ENCODE results near the gene KLHL10. TPM values are rescaled to one million over a fixed set of nuclear protein-coding genes. Genes with fewer than 3 reads are reported as not detected.
"Not testable (repeated sequence)": the region's sequence is repeated elsewhere in the genome, so short reads cannot be mapped to it uniquely, and the experiment has no call there.

The KLHL10 gene
- total RNA-seq, 1 experiment from 2014 or later, result not detected

DNA sequence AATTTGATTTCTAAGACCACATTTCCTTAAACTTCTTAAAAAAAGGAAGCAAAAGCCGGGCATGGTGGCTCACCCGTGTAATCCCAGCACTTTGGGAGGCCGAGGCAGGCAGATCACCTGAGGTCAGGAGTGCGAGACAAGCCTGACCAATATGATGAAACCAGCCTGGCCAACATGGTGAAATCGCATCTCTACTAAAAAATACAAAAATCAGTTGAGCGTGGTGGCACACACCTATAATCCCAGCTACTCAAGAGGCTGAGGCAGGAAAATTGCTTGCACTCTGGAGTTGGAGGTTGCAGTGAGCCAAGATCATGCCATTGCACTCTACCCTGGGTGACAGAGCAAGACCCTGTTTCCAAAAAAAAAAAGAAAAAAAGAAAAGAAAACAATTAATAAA, 3.2 kb downstream of the KLHL10 start:
- in situ Hi-C loops (cut with HindIII; ENCODE audit: low sequenced_read_pairs), result not testable (repeated sequence)

DNA sequence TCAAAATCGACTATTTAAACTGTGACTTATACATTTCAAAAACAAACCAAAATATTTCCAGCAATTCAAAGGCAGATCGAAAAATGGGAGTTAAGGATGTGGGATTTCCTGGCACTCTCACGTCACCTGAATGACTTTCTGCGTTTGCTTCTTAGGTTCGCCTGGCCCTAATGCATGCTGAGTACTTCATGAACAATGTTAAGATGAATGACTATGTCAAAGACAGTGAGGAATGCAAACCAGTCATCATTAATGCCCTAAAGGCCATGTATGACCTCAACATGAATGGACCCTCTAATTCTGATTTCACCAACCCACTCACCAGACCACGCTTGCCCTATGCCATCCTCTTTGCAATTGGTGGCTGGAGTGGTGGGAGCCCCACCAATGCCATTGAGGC, 7.3 kb downstream of the KLHL10 start:
- in situ Hi-C loops (cut with HindIII; ENCODE audit: low sequenced_read_pairs), result no loop called here
- no peak for DNase-seq (ENCODE audit: low spot score)

More for the DNA sequence above, 3.2 kb downstream of the KLHL10 start:
- not testable (repeated sequence) for DNase-seq (ENCODE audit: low spot score)

DNA sequence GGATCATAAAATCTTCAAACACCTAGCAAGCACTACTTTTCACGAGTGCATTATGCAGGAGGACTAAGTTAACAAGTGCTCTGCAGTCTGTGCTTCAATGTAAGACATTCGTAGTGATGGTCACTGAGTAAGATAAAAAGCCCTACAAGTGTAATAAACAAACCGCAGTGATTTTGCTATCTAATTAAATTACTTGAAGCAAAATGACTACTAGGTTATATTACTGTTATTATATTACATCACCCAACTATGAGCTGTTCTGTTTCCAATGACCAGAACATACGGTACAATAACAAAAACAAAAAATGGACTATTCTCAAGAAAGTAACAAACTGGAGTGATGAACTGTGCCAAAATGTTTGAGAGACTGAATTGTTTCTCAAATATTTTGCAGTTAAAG, 11.2 kb downstream of the KLHL10 start:
- no peak for DNase-seq (ENCODE audit: low spot score)

DNA sequence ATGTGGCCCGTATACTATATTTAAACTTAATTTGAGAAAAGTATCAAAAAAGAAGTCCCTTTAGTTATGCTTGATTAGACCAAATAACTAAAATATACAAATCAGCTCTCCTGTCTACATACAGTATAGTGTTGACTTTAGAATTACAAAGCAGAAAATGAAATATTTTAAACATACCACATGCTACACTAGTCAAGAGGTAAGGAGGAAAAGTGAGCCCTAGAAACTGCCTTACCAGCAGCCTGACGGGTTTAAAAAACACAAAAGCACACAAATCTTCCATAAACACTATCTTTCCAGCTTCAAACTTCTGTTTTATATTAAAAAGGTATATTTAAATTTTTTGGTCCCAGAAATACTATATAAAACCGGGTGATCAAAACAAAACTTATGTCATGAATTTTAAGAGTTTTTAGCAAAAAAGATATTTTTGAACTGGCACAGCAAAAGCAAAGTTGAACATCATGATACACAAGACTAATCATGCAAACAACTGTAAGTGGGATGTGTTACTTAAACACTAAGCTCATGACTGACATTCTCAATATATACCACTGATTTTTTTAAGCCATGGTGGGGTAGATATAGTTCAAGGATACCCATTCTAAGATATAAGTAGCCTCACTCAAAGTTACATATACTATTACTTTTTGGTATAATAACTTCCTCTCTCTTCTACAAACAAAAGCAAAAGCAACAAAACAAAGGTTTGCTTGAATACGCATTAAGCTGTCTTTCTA, 11.8 kb downstream of the KLHL10 start:
- in situ Hi-C loops (cut with HindIII; ENCODE audit: low sequenced_read_pairs), result no loop called here
- no peak for DNase-seq (ENCODE audit: low spot score)

More for the DNA sequence above, 11.2 kb downstream of the KLHL10 start:
- in situ Hi-C loops (cut with HindIII; ENCODE audit: low sequenced_read_pairs), result no loop called here

DNA sequence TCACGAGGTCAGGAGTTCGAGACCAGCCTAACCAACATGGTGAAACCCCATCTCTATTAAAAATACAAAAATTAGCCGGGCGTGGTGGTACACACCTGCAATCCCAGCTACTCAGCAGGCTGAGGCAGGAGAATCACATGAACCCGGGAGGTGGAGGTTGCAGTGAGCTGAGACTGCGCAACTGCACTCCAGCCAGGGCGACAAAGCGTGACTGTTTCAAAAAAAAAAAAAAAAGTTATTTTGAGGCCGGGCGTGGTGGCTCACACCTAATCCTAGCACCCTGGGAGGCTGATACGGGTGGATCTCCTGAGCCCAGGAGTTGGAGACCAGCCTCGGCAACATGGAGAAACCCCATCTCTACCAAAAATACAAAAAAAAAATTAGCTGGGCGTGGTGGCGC, 13.8 kb downstream of the KLHL10 start:
- in situ Hi-C loops (cut with HindIII; ENCODE audit: low sequenced_read_pairs); DNase-seq (ENCODE audit: low spot score): not testable (repeated sequence)

DNA sequence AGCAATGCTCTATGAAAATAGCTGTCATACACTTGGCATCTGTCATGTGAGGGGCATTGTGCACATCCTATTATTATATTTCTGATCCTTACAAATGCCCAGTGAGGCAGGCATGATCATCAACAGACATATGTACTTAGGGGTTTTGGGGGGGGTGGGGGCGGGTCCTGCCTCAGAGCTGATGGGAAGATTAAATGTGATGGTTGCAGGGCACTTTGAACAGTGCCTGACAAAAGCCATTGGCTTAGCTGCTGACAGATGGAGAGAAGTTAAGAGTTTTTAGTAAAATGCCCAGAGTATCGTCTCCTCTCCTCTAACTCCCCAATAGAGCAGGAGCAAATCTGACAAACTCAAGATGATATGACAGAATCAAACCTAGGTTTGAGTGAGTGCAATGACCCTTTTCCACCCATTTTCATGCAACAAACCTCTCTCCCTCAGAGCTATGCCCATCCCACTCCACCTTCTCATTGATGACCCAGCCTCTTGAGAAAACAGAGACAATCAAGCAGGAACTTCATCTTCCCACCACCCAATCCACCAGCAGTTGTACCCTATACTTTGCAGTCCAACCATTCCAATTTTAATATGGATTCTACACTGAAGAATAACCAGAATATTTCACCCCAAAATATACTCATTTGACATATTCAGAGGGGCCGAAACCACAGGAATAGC, 22.8 kb downstream of the KLHL10 start:
- DNase-seq (ENCODE audit: low spot score), result no peak
- in situ Hi-C loops (cut with HindIII; ENCODE audit: low sequenced_read_pairs), result no loop called here

DNA sequence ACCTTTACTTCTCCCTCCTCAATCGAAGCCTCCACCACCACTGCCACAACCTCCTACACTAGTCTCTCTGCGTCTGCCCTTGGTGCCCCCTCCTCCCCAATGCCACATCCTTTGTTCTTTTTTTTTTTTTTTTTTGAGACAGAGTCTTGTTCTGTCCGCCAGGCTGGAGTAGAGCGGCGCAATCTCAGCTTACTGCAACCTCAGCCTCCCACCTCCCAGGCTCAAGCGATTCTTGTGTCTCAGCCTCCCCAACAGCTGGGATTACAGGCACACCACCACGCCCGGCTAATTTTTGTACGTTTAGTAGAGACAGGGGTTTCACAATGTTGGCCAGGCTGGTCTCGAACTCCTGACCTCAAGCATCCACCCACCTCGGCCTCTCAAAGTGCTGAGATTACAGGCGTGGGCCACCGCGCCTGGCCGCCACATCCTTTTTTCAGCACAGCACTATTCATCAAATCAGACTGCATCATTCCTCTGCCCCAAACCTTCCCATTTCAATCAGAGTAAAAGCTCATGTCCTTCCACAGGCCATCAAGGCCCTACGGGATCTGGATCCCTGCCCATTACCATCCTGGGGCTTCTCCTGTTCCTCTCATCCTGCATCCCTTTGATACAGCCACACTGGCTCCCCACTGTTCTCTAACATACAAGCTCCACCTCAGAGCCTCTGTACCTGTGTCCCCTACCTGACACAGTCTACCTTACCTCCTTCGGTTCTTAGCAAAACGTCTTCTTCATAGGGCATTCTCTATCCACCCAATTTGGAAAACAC, 25.6 kb downstream of the KLHL10 start:
- peak; percentile 43 for DNase-seq (ENCODE audit: low spot score)
- in situ Hi-C loops (cut with HindIII; ENCODE audit: low sequenced_read_pairs), result no loop called here

DNA sequence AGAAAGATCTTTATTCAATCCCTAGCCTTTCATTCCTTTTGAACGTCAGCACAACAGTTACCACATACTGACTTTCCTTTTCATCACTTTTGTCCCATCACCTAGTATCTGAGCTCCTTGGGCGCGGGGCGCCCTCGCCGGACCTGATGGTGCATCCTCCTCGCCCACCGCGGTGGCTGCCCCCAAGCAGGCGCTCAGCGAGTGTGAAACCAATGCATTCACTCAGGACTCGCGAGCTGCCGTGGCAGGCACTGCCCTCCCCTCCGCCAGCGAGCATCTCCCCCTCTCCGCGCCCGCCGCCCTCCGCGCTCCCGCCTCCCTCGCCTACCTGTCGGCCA, 26.8 kb downstream of the KLHL10 start:
- DNase-seq (ENCODE audit: low spot score), result no peak
- in situ Hi-C loops (cut with HindIII; ENCODE audit: low sequenced_read_pairs), result no loop called here

DNA sequence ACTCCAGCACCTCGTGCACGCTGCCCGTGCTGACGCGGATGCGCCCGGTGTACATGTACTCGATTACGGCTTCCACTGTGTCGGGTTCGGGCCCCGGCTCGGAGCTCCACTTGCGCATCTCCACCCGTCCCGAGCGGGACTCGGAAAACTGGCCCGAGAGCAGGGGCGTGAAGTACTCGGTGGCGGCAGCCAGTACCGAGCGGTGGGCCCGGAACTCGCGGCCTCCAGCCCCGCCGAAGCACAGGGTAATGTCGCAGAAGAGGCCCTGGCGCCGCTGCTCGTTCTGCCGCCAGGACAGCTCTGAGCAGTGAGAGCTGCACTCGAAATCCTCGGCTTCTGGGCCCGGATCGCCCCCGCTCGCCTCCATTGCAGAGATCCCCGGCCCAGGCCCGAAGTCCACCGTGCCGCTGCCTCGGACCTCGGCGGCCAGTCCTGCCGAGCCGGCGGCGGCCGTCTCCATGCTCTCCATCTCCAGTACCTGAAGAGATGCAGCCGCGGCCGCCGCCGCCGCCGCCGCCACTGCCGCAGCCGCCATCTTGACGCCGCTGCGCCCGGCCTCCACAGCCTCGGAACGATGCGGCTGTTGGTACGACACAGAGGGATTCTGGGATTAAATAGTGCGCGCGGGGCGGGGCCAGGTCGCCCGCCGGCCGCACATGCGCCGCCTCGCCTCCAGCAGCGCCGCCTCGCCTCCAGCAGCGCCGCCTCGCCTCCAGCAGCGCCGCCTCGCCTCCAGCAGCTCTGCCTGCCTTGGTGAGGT, 27.4 kb downstream of the KLHL10 start, which contains the start of gene KLHL11:
Gene KLHL11 (minus strand): TSS at position 588 of the 760 bp plus-strand sequence. CDS start 53 bp downstream, at position 535.
- in situ Hi-C loops (cut with HindIII; ENCODE audit: low sequenced_read_pairs), result no loop called here
- DNase-seq (ENCODE audit: low spot score), result peak; percentile 90

DNA sequence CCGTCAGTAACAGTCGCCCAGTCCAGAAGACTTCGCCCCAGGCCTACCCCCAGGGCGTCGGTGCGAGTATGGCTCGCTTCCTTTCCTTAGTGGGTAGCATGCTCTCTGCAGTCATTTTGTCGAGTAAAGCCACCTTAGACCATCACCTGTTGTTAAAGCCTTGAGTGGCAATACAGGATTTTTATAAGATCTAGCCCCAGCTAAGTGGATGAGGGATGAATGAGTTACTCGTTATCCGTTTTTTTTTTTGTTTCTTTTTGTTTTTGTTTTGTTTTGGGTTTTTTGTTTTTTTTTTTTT, 27.9 kb downstream of the KLHL10 start:
- in situ Hi-C loops (cut with HindIII; ENCODE audit: low sequenced_read_pairs), result no loop called here
- DNase-seq (ENCODE audit: low spot score), result no peak

DNA sequence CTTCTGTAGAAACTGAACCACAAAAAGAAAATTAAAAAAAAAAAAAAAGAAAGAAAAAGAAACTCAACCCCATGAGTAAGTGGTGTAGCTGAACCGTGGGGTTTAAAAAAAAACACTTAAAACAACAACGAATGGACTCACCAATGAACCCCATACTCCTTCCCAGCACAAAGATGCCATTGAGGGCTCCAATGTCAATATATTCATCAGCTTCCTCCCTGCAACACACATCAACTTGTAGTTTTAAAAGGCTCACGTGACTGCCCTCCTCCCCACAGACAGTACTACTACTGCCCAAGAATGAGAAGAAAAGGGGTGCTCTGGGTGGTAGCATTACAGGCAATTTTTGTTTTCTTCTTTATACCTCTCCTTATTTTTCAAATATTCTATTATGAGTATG, 30.9 kb downstream of the KLHL10 start:
- no peak for DNase-seq (ENCODE audit: low spot score)
- in situ Hi-C loops (cut with HindIII; ENCODE audit: low sequenced_read_pairs), result no loop called here

DNA sequence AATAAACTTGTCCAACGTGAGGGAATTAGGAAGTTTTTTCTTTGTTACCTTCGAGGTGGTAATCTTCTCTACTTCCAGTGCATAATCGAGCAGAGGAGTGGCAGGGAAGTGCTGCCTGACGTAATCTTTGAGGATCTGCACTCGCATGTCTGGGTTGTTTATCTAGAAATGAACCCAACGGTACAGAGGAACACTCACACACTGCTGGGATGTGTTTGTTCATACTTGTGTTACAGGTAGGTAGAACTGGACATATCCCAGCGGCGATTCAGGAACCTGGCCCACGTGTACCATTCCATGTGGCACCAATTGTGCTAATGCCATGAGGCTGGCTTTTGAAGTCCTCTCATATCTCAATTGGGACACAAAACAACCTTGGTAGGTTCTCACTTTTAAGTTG, 31.8 kb downstream of the KLHL10 start:
- in situ Hi-C loops (cut with HindIII; ENCODE audit: low sequenced_read_pairs), result no loop called here
- DNase-seq (ENCODE audit: low spot score), result no peak

DNA sequence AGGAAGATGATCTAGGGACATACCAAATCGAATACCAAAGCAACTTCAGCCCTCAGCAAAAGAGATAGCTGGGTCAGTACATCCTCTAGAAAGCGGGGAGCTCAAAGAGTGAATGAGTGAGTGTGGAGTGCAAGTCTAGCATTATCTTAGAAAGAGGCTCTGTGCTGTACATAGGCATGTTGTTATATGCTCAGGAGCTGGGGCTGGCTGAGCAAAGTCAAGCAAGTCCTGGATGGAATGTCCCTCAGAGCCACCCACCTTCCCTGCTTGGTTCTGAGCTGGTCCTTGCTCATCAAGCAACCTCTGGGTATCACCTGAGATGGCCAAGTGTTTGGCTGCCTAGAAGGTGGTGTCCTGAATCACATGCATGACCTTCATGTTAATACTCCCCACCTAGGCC, 32.5 kb downstream of the KLHL10 start:
- no peak for DNase-seq (ENCODE audit: low spot score)
- in situ Hi-C loops (cut with HindIII; ENCODE audit: low sequenced_read_pairs), result no loop called here

DNA sequence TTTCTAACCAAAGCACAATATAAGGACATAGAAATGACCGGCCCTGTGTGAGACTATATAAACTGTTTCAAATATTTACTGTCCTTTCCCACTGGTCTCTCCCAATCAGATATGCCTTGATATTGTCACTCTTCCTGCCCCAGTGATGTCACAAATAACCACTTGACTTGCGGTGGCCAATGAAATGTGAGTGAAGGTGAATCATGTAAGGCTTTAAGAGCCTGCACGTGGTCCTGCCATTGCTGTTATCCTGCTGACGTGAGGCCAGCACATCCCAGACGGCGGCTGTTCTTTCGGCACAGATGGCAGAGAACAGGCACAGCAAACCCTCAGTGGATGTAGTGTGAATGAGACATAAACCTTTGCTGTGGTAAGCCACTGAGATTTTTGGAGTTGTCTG, 33.0 kb downstream of the KLHL10 start:
- no peak for DNase-seq (ENCODE audit: low spot score)

DNA sequence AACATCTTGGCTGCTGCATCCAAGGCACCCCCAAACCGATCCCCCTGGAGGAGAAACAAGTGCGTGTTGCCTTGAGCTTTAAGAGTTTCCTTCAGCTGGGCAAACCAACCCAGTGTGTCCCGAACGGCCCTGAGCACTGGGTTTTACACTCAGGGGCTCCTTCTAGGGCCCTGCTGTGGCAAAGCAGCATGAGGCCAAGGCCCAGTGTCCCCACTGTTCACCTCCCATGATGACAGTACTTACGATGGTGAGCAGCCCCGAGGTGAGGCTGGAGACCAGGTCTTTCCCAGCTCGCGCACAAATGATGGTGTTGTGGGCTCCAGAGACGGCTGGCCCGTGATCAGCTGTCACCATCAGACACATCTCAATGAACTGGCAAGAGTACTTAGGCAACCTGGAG, 34.2 kb downstream of the KLHL10 start:
- in situ Hi-C loops (cut with HindIII; ENCODE audit: low sequenced_read_pairs), result no loop called here
- DNase-seq (ENCODE audit: low spot score), result no peak

More for the DNA sequence above, 33.0 kb downstream of the KLHL10 start:
- in situ Hi-C loops (cut with HindIII; ENCODE audit: low sequenced_read_pairs), result no loop called here

DNA sequence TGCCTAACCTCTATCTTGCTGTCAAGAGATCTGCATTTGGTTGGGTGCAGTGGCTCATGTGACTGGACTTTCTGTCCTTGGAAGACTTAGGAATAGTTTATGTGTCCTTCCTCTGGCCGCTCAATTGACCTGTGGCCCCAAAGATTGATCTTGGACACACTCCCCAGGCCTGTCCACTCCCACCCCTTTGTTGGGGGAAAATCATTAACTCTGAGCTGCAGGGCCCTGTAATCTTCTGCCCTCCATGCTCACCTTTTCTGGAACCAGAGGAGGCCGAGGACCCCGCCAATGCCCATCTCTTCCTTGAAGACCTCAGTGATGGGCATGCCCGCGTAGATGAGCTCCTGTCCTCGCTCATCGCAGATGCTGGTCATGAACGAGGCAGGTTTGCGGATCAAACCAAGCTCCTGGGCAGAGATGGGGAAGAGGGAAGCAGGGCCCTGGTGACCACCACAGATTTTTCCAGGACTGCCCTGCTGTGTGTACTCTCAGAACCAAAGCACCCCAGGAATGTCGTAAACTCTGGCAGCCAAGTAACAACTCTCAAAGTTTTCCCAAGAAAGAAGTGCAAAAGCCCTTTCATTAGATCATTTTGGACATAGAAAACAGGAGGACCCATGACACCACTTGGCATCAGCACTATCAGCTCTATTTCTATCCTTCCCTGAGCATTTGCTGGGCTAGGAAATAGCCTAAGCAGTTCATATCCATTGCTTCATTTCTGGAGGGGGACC, 36.1 kb downstream of the KLHL10 start:
- in situ Hi-C loops (cut with HindIII; ENCODE audit: low sequenced_read_pairs), result no loop called here
- no peak for DNase-seq (ENCODE audit: low spot score)

DNA sequence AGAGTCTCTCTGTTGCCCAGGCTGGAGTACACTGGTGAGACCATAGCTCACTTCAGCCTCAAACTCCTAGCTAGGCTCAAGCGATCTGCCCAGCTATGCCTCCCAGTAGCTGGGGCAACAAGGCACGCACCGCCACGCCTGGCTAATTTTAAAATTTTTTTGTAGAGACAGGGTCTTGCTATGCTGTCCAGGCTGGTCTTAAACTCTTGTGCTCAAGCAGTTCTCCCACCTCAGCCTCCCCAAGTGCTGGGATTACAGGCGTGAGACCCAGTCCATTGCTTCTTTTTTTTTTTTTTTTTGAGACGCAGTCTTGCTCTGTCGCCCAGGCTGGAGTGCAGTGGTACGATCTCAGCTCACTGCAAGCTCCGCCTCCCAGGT, 36.7 kb downstream of the KLHL10 start:
- DNase-seq (ENCODE audit: low spot score); in situ Hi-C loops (cut with HindIII; ENCODE audit: low sequenced_read_pairs): not testable (repeated sequence)

DNA sequence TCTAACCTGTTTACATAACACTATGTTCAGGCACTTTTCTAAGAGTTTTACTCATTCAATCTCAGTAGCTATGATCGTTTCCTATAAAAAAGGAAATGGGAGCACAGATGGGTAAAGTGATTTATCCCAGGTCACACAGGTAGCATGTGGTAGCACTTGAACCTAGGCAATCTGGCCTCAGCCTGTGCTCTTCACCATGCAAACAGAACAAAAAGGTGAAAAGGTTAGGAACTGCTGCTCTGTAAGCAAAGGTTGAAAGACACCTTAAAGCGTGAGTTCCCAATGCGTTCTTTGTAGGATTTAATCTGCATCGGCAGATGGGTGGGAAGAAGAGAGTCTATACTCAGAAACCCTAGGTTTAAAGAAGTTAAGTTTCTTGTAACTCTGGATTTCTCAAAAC, 42.5 kb downstream of the KLHL10 start:
- no peak for DNase-seq (ENCODE audit: low spot score)
- in situ Hi-C loops (cut with HindIII; ENCODE audit: low sequenced_read_pairs), result no loop called here

DNA sequence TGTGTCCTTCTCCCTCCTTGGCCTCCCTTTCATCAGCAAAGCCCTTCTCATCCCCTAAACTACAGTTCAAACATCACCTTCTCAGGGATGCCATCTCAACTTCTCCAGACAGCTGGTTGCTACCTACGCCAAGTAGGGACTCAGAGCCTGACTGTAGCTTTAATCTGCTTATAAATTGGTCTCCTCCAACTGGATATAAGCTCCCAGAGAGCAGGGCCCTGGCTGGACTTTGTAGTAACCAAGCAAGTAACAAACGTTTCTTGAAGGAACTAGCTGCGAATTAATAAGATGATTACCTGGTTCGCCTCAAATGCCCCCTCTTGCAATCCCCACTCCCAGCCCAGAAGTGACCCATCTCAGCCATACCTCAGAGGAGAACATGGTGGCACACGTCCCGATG, 45.1 kb downstream of the KLHL10 start:
- in situ Hi-C loops (cut with HindIII; ENCODE audit: low sequenced_read_pairs), result no loop called here
- DNase-seq (ENCODE audit: low spot score), result no peak

Data from G401 (cell line).